D721Med (cell line): ENCODE measurements around the gene SYT2.

Experiments
- DNase-seq: peaks from one replicate; pipeline ENCODE4 v3.0.0; 2011; ENCODE audit warnings: low spot score; ENCODE audit not compliant: insufficient read length
- FAIRE-seq: peaks from 2 replicates; lab custom pipeline; 2011; peaks lifted over from hg19 to GRCh38; lab: Jason Lieb, UNC
- CTCF ChIP-seq: IDR thresholded peaks from 2 replicates; pipeline ENCODE4 v1.5.1; 2012; ENCODE audit warnings: mild to moderate bottlenecking, control low read depth; ENCODE audit not compliant: insufficient read depth; ENCODE audit errors: missing control alignments

The SYT2 gene

GRCh38 chr1:202590975-202591411 is 119.3 kb downstream of the SYT2 start:
- DNase-seq (no peak), FAIRE-seq (no peak)
- no peak for TF ChIP-seq CTCF

DNA sequence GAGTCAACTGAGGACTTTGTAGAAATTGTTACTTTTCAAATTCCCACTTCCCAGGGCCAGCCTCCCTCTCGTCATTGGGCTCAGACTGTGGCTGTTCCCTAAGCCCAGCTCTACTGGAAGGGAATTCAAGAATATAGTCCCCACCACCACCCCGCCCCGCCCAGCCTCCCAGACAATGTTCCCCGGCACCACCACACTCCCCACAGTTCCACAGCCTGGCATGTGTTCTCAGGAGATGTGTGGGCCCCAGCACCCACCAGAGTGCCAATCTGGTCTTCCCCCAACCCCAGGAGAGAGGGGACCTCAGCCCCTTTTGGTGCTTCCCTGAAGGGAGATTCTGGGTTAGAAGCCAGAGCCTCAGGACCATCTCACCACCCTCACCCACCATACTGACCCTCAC is 120.1 kb downstream of the SYT2 start:
- FAIRE-seq (no peak), DNase-seq (no peak)
- TF ChIP-seq CTCF: no peak

DNA sequence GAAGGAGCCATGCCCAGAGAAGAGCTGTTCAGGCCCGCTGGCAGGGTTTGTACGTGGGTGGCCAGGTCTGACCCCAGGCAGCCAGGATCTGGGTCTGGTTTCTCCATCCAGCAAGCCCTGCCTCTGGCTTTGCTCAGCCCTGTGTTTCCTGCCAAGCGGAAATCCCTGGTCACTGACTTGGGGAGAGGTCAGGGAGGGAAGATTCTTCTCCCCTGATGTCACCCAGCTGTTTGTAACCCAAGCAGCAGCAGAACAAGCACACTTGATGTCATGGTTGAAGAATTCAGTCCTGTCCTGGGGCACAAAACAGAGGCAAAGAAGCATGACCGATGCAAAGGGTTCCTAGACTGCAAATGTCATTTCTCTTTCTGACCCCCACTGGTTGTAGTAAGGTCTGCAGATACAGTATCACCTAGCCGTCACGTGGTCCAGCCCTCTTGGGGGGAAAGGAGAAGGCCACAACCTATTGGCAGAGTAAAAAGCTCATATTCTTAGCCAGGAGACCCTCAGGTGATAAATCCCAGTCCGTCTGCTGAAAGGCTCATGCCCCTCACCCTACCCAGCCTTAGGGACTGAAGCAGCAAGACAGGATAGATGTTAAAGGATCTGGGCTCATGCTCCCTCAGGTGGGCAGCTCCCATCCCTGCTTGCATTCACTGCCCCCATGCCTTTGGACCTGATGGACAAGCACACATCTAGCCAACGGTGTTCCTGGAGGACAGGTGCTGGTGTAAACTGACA is 120.9 kb downstream of the SYT2 start:
- DNase-seq (no peak), FAIRE-seq (no peak)
- no peak for TF ChIP-seq CTCF

GRCh38 chr1:202588503-202589189 is 121.6 kb downstream of the SYT2 start:
- FAIRE-seq: no peak
- no peak for DNase-seq
- TF ChIP-seq CTCF: no peak

DNA sequence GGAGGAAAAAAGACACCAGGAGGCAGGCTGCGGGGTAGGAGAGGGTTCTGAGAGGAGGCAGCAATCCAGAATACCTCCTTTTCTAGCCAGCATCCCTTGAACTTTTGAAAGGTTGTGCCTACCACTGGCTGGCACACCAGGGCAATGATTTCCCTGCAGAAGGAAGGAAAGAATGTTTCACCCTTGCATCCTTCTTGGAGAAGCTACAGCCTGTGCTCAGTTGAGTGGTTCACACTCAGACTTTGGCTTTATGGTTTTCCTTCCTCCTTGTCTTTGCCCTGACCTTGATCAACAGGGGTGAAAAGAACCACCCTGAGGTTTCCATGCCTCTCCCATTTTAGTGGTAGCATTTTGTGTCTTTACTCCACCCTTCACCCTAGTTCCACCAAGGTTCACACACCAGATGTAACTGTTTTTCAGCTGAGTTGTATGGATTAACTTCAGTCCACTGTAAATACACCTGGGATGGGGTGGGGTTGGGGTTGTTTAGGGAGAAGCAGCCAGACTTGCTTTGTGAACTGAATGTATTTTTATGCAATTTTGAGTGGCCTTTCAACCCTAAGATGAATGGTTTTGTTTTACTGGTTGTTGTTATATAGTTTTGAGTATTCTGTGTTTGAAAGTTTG is 122.3 kb downstream of the SYT2 start:
- DNase-seq (no peak), FAIRE-seq (no peak)

GRCh38 chr1:202586871-202587270 is 123.4 kb downstream of the SYT2 start:
- no peak for TF ChIP-seq CTCF
- FAIRE-seq (no peak), DNase-seq (no peak)

More for the DNA sequence above, 122.3 kb downstream of the SYT2 start:
- TF ChIP-seq CTCF: no peak
